BE2C (cell line): ENCODE results near the gene ACAD10.
"Not testable (repeated sequence)": the region's sequence is repeated elsewhere in the genome, so short reads cannot be mapped to it uniquely, and the experiment has no call there.

Experiments
- DNase-seq: peaks from one replicate; pipeline ENCODE4 v3.0.0-alpha.2; 2020
- H3K27me3 ChIP-seq: fragments of 250-450 bp; sonication (Bioruptor Pico); 2 replicates; pipeline ENCODE4 v1.5.1; 2020; ENCODE audit warnings: mild to moderate bottlenecking
- H3K36me3 ChIP-seq: fragments of 250-450 bp; sonication (Bioruptor Pico); 2 replicates; pipeline ENCODE4 v1.5.1; 2020; ENCODE audit warnings: mild to moderate bottlenecking
- H3K4me1 ChIP-seq: fragments of 250-450 bp; sonication (Bioruptor Pico); 2 replicates; pipeline ENCODE4 v1.5.1; 2020
- H3K4me3 ChIP-seq: 2 replicates; pipeline ENCODE4 v1.5.1; 2011; ENCODE audit warnings: low read depth, low read length
- H3K9me3 ChIP-seq: fragments of 250-450 bp; sonication (Bioruptor Pico); 2 replicates; pipeline ENCODE4 v1.5.1; 2020
- CTCF ChIP-seq: IDR thresholded peaks from 2 replicates; pipeline ENCODE4 v1.5.1; 2012; ENCODE audit warnings: mild to moderate bottlenecking, low read depth, low read length

Gene ACAD10

GRCh38 chr12:111643427-111643826 lies 42.4 kb upstream of the ACAD10 start:
- Histone ChIP-seq H3K4me1 (peaks cover 4% of the 10 kb centered on the region; the same call in 1 of the 2 replicates), H3K9me3 (no peaks in the 10 kb centered on the region), H3K27me3 (no peaks in the 10 kb centered on the region), H3K4me3 (no peak overlapping the region), H3K36me3 (peaks cover 32% of the 10 kb centered on the region)
- peak; percentile 55 for DNase-seq
- TF ChIP-seq CTCF, result no peak

GRCh38 chr12:111645433-111645832 lies 40.4 kb upstream of the ACAD10 start:
- DNase-seq, result no peak
- H3K9me3 ChIP-seq, result no peaks in the 10 kb centered on the region
- H3K4me1 ChIP-seq, result peaks cover 4% of the 10 kb centered on the region; the same call in 1 of the 2 replicates
- no peaks in the 10 kb centered on the region for H3K27me3 ChIP-seq
- TF ChIP-seq CTCF, result no peak
- H3K4me3 ChIP-seq, result no peak overlapping the region
- H3K36me3 ChIP-seq, result peaks cover 50% of the 10 kb centered on the region

GRCh38 chr12:111650912-111651311 lies 34.9 kb upstream of the ACAD10 start:
- H3K27me3 ChIP-seq, result no peaks in the 10 kb centered on the region
- H3K36me3 ChIP-seq, result peaks cover 60% of the 10 kb centered on the region
- H3K4me1 ChIP-seq, result no peaks in the 10 kb centered on the region
- no peaks in the 10 kb centered on the region for H3K9me3 ChIP-seq
- no peak overlapping the region for H3K4me3 ChIP-seq
- no peak for DNase-seq
- TF ChIP-seq CTCF, result no peak

- H3K36me3 ChIP-seq, result peaks cover 55% of the 10 kb centered on the region
- not testable (repeated sequence) for H3K9me3 ChIP-seq, H3K27me3 ChIP-seq, H3K4me3 ChIP-seq, H3K4me1 ChIP-seq, DNase-seq
Measured at GRCh38 chr12:111652530-111652929, 33.3 kb upstream of the ACAD10 start.

- no peak overlapping the region for H3K4me3 ChIP-seq
- H3K36me3 ChIP-seq, result peaks cover 62% of the 10 kb centered on the region
- DNase-seq, result no peak
- H3K4me1 ChIP-seq, result no peaks in the 10 kb centered on the region
- no peak for TF ChIP-seq CTCF
- no peaks in the 10 kb centered on the region for H3K9me3 ChIP-seq
- no peaks in the 10 kb centered on the region for H3K27me3 ChIP-seq
Measured at GRCh38 chr12:111653596-111653995, 32.3 kb upstream of the ACAD10 start.

- no peak for TF ChIP-seq CTCF
- no peak for DNase-seq
- H3K9me3 ChIP-seq, result no peaks in the 10 kb centered on the region
- no peak overlapping the region for H3K4me3 ChIP-seq
- H3K4me1 ChIP-seq, result no peaks in the 10 kb centered on the region
- H3K27me3 ChIP-seq, result no peaks in the 10 kb centered on the region
- H3K36me3 ChIP-seq, result peaks cover 52% of the 10 kb centered on the region
Measured at GRCh38 chr12:111655356-111655755, 30.5 kb upstream of the ACAD10 start.

- TF ChIP-seq CTCF, result no peak
- Histone ChIP-seq H3K36me3 (peaks cover 47% of the 10 kb centered on the region), H3K4me3 (no peak overlapping the region), H3K9me3 (no peaks in the 10 kb centered on the region), H3K27me3 (no peaks in the 10 kb centered on the region), H3K4me1 (no peaks in the 10 kb centered on the region)
- no peak for DNase-seq
Measured at GRCh38 chr12:111656016-111656415, 29.8 kb upstream of the ACAD10 start.
